Loucy (cell line): ENCODE measurements around the gene CHRNB4.

Source experiments
- H2AFZ ChIP-seq: fragments of 200-600 bp; sonication (generic); 2 replicates; pipeline ENCODE4 v1.6.0; 2016; ENCODE audit warnings: antibody characterized with exemption, mild to moderate bottlenecking, low read length, moderate library complexity
- H3F3A ChIP-seq: fragments of 200-600 bp; 2 replicates; pipeline ENCODE4 v1.6.0; 2016; ENCODE audit warnings: antibody characterized with exemption, low read depth, mild to moderate bottlenecking
- H3K27me3 ChIP-seq: fragments of 200-600 bp; sonication (generic); 2 replicates; pipeline ENCODE4 v1.6.1; 2014; ENCODE audit warnings: low read length, mild to moderate bottlenecking; ENCODE audit not compliant: insufficient read depth, poor library complexity, severe bottlenecking
- H3K36me3 ChIP-seq: fragments of 200-600 bp; sonication (generic); 2 replicates; pipeline ENCODE4 v1.6.1; 2016; ENCODE audit warnings: low read length; ENCODE audit not compliant: insufficient read depth
- H3K4me1 ChIP-seq: fragments of 200-600 bp; sonication (generic); 2 replicates; pipeline ENCODE4 v1.5.1; 2014; ENCODE audit warnings: low read length, mild to moderate bottlenecking; ENCODE audit not compliant: insufficient read depth, poor library complexity, severe bottlenecking
- H3K4me2 ChIP-seq: fragments of 200-600 bp; sonication (generic); 2 replicates; pipeline ENCODE4 v1.6.0; 2014; ENCODE audit warnings: antibody characterized with exemption, low read length, low read depth, mild to moderate bottlenecking; ENCODE audit not compliant: poor library complexity, severe bottlenecking
- H3K4me3 ChIP-seq: fragments of 200-600 bp; sonication (generic); 2 replicates; pipeline ENCODE4 v1.5.1; 2014; ENCODE audit warnings: low read length, mild to moderate bottlenecking, mixed read lengths; ENCODE audit not compliant: poor library complexity, severe bottlenecking
- H3K79me2 ChIP-seq: fragments of 200-600 bp; sonication (generic); 2 replicates; pipeline ENCODE4 v1.6.1; 2014; ENCODE audit warnings: low read length; ENCODE audit not compliant: insufficient read depth
- H3K9ac ChIP-seq: fragments of 200-600 bp; sonication (generic); 2 replicates; pipeline ENCODE4 v1.6.0; 2014; ENCODE audit warnings: mild to moderate bottlenecking, low read depth, low read length, moderate library complexity; ENCODE audit not compliant: poor library complexity, severe bottlenecking
- H3K9me2 ChIP-seq: fragments of 200-600 bp; sonication (generic); replicated peaks from 2 replicates; pipeline ENCODE4 v1.6.1; 2016; ENCODE audit warnings: low read depth, low read length, mixed read lengths
- H3K9me3 ChIP-seq: fragments of 200-600 bp; sonication (generic); 2 replicates; pipeline ENCODE4 v1.6.1; 2014; ENCODE audit warnings: mild to moderate bottlenecking, antibody characterized with exemption, low read length, low read depth; ENCODE audit not compliant: insufficient read depth
- H4K20me1 ChIP-seq: fragments of 200-600 bp; sonication (generic); 2 replicates; pipeline ENCODE4 v1.6.0; 2014; ENCODE audit warnings: antibody characterized with exemption, low read length, mild to moderate bottlenecking; ENCODE audit not compliant: insufficient read depth, poor library complexity, severe bottlenecking
- EZH2phosphoT487 ChIP-seq: fragments of 200-600 bp; IDR thresholded peaks from 2 replicates; pipeline ENCODE4 v1.6.1; 2018; ENCODE audit warnings: antibody characterized with exemption, mild to moderate bottlenecking, moderate library complexity, borderline replicate concordance
- TF ChIP-seq, protein P1 (sequence below): fragments of 200-600 bp; sonication (generic); conservative IDR thresholded peaks from 2 replicates; pipeline ENCODE4 v1.5.1; 2014; ENCODE audit warnings: mild to moderate bottlenecking, antibody characterized with exemption, low read length

Gene CHRNB4

GRCh38 chr15:78620021-78620526 is 20.9 kb downstream of the CHRNB4 start:
- Histone ChIP-seq H3K9me3 (no peaks in the 10 kb centered on the region), H3K9me2 (no peaks in the 10 kb centered on the region), H4K20me1 (no peaks in the 10 kb centered on the region), H3K4me3 (peak overlapping the region; percentile 58), H3K79me2 (no peaks in the 10 kb centered on the region), H3F3A (no peaks in the 10 kb centered on the region), H2AFZ (peak overlapping the region; percentile 74; the same call in 1 of the 2 replicates), H3K9ac (no peak overlapping the region), H3K36me3 (no peaks in the 10 kb centered on the region), H3K4me1 (peaks cover 4% of the 10 kb centered on the region), H3K27me3 (peaks cover 26% of the 10 kb centered on the region), H3K4me2 (peak overlapping the region; percentile 68)
- no peak for TF ChIP-seq EZH2phosphoT487
- TF ChIP-seq, protein P1, sequence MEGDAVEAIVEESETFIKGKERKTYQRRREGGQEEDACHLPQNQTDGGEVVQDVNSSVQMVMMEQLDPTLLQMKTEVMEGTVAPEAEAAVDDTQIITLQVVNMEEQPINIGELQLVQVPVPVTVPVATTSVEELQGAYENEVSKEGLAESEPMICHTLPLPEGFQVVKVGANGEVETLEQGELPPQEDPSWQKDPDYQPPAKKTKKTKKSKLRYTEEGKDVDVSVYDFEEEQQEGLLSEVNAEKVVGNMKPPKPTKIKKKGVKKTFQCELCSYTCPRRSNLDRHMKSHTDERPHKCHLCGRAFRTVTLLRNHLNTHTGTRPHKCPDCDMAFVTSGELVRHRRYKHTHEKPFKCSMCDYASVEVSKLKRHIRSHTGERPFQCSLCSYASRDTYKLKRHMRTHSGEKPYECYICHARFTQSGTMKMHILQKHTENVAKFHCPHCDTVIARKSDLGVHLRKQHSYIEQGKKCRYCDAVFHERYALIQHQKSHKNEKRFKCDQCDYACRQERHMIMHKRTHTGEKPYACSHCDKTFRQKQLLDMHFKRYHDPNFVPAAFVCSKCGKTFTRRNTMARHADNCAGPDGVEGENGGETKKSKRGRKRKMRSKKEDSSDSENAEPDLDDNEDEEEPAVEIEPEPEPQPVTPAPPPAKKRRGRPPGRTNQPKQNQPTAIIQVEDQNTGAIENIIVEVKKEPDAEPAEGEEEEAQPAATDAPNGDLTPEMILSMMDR, result peak; percentile 29

GRCh38 chr15:78619022-78619950 is 21.7 kb downstream of the CHRNB4 start:
- Histone ChIP-seq H3K4me2 (peak overlapping the region; percentile 68), H3K9me3 (no peaks in the 10 kb centered on the region), H3K4me3 (no peak overlapping the region)

DNA sequence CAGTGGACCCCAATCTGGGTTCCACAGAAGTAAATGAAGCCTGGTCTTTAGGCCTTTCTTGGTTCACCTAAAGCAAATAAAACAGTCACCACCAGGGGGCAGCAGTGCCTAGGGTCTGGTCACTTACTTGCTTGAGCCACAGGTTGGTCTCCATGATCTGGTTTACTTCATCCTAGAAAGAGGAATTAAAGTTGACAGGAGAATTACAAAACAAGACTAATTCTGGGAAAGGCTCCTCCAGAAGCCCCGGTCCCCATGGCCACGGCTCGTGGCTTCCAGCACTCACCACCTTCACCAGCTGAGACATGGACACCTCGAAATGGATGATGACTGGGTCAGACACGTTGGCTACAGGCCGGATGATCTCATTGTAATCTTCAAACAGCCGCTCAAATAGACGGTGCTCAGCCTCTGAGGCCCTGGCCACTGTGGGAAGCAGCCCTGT is 22.5 kb downstream of the CHRNB4 start:
- H3K79me2 ChIP-seq, result no peaks in the 10 kb centered on the region
- no peaks in the 10 kb centered on the region for H4K20me1 ChIP-seq
- no peak overlapping the region for H3K4me2 ChIP-seq
- H3K27me3 ChIP-seq, result peaks cover 26% of the 10 kb centered on the region
- no peaks in the 10 kb centered on the region for H3F3A ChIP-seq
- H2AFZ ChIP-seq, result no peak overlapping the region
- H3K36me3 ChIP-seq, result no peaks in the 10 kb centered on the region
- H3K9me2 ChIP-seq, result no peaks in the 10 kb centered on the region
- no peaks in the 10 kb centered on the region for H3K9me3 ChIP-seq
- H3K9ac ChIP-seq, result no peak overlapping the region
- no peaks in the 10 kb centered on the region for H3K4me1 ChIP-seq
- no peak overlapping the region for H3K4me3 ChIP-seq
- TF ChIP-seq EZH2phosphoT487, result no peak
- TF ChIP-seq, protein P1, result peak; percentile 89

More at GRCh38 chr15:78619022-78619950, 21.7 kb downstream of the CHRNB4 start:
- Histone ChIP-seq H4K20me1 (no peaks in the 10 kb centered on the region), H3K9me2 (no peaks in the 10 kb centered on the region), H3K36me3 (no peaks in the 10 kb centered on the region), H2AFZ (no peak overlapping the region), H3K4me1 (no peaks in the 10 kb centered on the region), H3K79me2 (no peaks in the 10 kb centered on the region), H3K9ac (no peak overlapping the region), H3K27me3 (peaks cover 26% of the 10 kb centered on the region), H3F3A (no peaks in the 10 kb centered on the region)
- TF ChIP-seq, protein P1, result no peak
- TF ChIP-seq EZH2phosphoT487, result no peak
